Sigmoid colon (tissue), 7 donors: ENCODE data around the gene FLNB. TPM values are rescaled to one million over a fixed set of nuclear protein-coding genes. Genes with fewer than 3 reads are reported as not detected.
A peak's percentile ranks its signal among the peaks of the same experiment; 100 is the strongest.

ENCODE experiments used
- DNase-seq: peaks from one replicate; pipeline ENCODE4 v3.0.0-alpha.2; 2019
- H3K27ac ChIP-seq, 4 donors: fragments of 200-600 bp; sonication (generic); one replicate each; pipeline ENCODE4 v1.5.1; 2016 to 2019; ENCODE audit warnings: mild to moderate bottlenecking in 1 of 4
- H3K27me3 ChIP-seq, 3 donors: fragments of 200-600 bp; sonication (generic); one replicate each; pipeline ENCODE4 v1.5.1; 2019; ENCODE audit warnings: mild to moderate bottlenecking in 1 of 3
- H3K36me3 ChIP-seq, 4 donors: fragments of 200-600 bp; sonication (generic); one replicate each; pipeline ENCODE4 v1.5.1; 2016 to 2019
- H3K4me1 ChIP-seq, 4 donors: fragments of 200-600 bp; sonication (generic); one replicate each; pipeline ENCODE4 v1.5.1; 2017 to 2019
- H3K4me3 ChIP-seq, 4 donors: fragments of 200-600 bp; sonication (generic); one replicate each; pipeline ENCODE4 v1.5.1; 2017 to 2019; ENCODE audit warnings: mild to moderate bottlenecking in 2 of 4, moderate library complexity in 1 of 4
- H3K9me3 ChIP-seq, 4 donors: fragments of 200-600 bp in 3 of 4; sonication (generic) in 3 of 4; one replicate each; pipeline versions ENCODE4 v1.5.1 to v1.6.1; 2013 to 2019
- CTCF ChIP-seq, 4 experiments: fragments of 450-650 bp in 3 of 4; fragments of 200-600 bp in 1 of 4; IDR thresholded peaks; one replicate each; pipeline ENCODE4 v1.5.1; 2016 to 2019; ENCODE audit warnings: antibody characterized with exemption in 4 of 4, mild to moderate bottlenecking in 3 of 4, moderate library complexity in 2 of 4
- EP300 ChIP-seq, 4 donors: sonication (generic); formaldehyde crosslinking; IDR thresholded peaks; one replicate each; pipeline ENCODE4 v1.6.1; 2017; ENCODE audit warnings: antibody characterized with exemption in 4 of 4
- POLR2A ChIP-seq, 2 donors: fragments of 450-650 bp; IDR thresholded peaks; one replicate each; pipeline ENCODE4 v1.6.1; 2016; ENCODE audit warnings: antibody characterized with exemption in 2 of 2, mild to moderate bottlenecking in 2 of 2, moderate library complexity in 2 of 2
- POLR2AphosphoS5 ChIP-seq, 4 donors: sonication (generic); formaldehyde crosslinking; IDR thresholded peaks; one replicate each; pipeline ENCODE4 v1.6.1; 2017; ENCODE audit warnings: antibody characterized with exemption in 4 of 4
- WGBS, 2 donors: extraction: QIAGEN DNeasy Blood & Tissue Kit; methylation state at CpG; one replicate each; pipeline ENCODE4 v1.1.7; 2013; 5-methylcytosine and 5-hydroxymethylcytosine counted together
- intact Hi-C: fragments of 100-400 bp; cut with DNase I; formaldehyde crosslinking; loops from one replicate; pipeline ENCODE4 v1.15.1; 2023
- polyA plus RNA-seq, 3 donors: library from polyadenylated mRNA; stranded (reverse); fragments of 200-250 nt; gene quantifications; one replicate each; pipeline ENCODE4 v1.2.3, GENCODE V29; 2013
- total RNA-seq, 4 donors: library from RNA; depleted of rRNA; stranded (reverse); fragments of >200 nt; gene quantifications; one replicate each; pipeline ENCODE4 v1.1.0, GENCODE V29; 2016
- donor health status: healthy with polysubstance abuse.
- donor health status: Bipolar disorder and iron deficiency.
- donor health status: healthy.

FLNB gene
- total and polyA plus RNA-seq, 7 donors = 51.7 to 277 (median 109) TPM

GRCh38 chr3:58121183-58121582 is 113.0 kb downstream of the FLNB start:
- H3K4me3 ChIP-seq = no peak overlapping the region
- WGBS, 2 donors = 94 to 95% methylated on average over 11 of the region's 11 CpGs
- H3K9me3 ChIP-seq = no peaks in the 10 kb centered on the region
- no peak for TF ChIP-seq CTCF (IDR thresholded peaks at IDR 0.05)
- TF ChIP-seq EP300 (IDR thresholded peaks at IDR 0.05) = no peak
- no peak for TF ChIP-seq POLR2AphosphoS5 (IDR thresholded peaks at IDR 0.05)
- TF ChIP-seq POLR2A (IDR thresholded peaks at IDR 0.05) = no peak
- intact Hi-C loops = no loop called here
- peak overlapping the region in 3 of 4 donors; percentile 31 to 81 (median 79) for H3K27ac ChIP-seq
- H3K27me3 ChIP-seq = no peaks in the 10 kb centered on the region
- peaks cover 12 to 73% (median 52%) of the 10 kb centered on the region in 4 donors for H3K36me3 ChIP-seq
- DNase-seq = no peak
- peaks cover 0 to 48% (median 45%) of the 10 kb centered on the region in 4 donors for H3K4me1 ChIP-seq

- Histone ChIP-seq H3K9me3 (no peaks in the 10 kb centered on the region), H3K4me3 (no peak overlapping the region), H3K27ac (no peak overlapping the region), H3K36me3 (peaks cover 14 to 93% (median 56%) of the 10 kb centered on the region in 4 donors), H3K27me3 (no peaks in the 10 kb centered on the region), H3K4me1 (peaks cover 0 to 29% (median 26%) of the 10 kb centered on the region in 4 donors)
- no peak for DNase-seq
- intact Hi-C loops = no loop called here
- WGBS, 2 donors = 96 to 97% methylated on average over 41 of the region's 41 CpGs
- no peak for TF ChIP-seq POLR2AphosphoS5 (IDR thresholded peaks at IDR 0.05)
Observed at GRCh38 chr3:58122936-58123700, 114.9 kb downstream of the FLNB start.

GRCh38 chr3:58124387-58124786 is 116.2 kb downstream of the FLNB start:
- Histone ChIP-seq H3K27ac (peak overlapping the region in 1 of 4 donors; percentile 4), H3K4me1 (peaks cover 0 to 29% (median 22%) of the 10 kb centered on the region in 4 donors), H3K4me3 (no peak overlapping the region), H3K27me3 (no peaks in the 10 kb centered on the region), H3K9me3 (no peaks in the 10 kb centered on the region), H3K36me3 (peaks cover 18 to 85% (median 54%) of the 10 kb centered on the region in 4 donors)
- no peak for DNase-seq
- TF ChIP-seq CTCF (IDR thresholded peaks at IDR 0.05) (no peak), EP300 (IDR thresholded peaks at IDR 0.05) (no peak), POLR2A (IDR thresholded peaks at IDR 0.05) (no peak), POLR2AphosphoS5 (IDR thresholded peaks at IDR 0.05) (no peak)
- intact Hi-C loops = no loop called here
- 92 to 94% methylated on average over 8 of the region's 8 CpGs for WGBS, 2 donors

- TF ChIP-seq POLR2AphosphoS5 (IDR thresholded peaks at IDR 0.05) = peak in 2 of 4 donors; percentile 35
- no peak for TF ChIP-seq CTCF (IDR thresholded peaks at IDR 0.05)
- no peak for TF ChIP-seq EP300 (IDR thresholded peaks at IDR 0.05)
- intact Hi-C loops = no loop called here
- Histone ChIP-seq H3K9me3 (no peaks in the 10 kb centered on the region), H3K4me3 (no peak overlapping the region), H3K27ac (peak overlapping the region in 3 of 4 donors; percentile 39 to 66 (median 65)), H3K36me3 (peaks cover 26 to 83% (median 39%) of the 10 kb centered on the region in 4 donors), H3K27me3 (no peaks in the 10 kb centered on the region), H3K4me1 (peaks cover 0 to 22% (median 14%) of the 10 kb centered on the region in 4 donors)
- 80 to 85% methylated on average over 10 of the region's 10 CpGs for WGBS, 2 donors
- no peak for DNase-seq
Observed at GRCh38 chr3:58129041-58129770, 121.0 kb downstream of the FLNB start.

GRCh38 chr3:58130591-58130990 is 122.4 kb downstream of the FLNB start:
- DNase-seq = no peak
- Histone ChIP-seq H3K27me3 (no peaks in the 10 kb centered on the region), H3K36me3 (peaks cover 25 to 83% (median 38%) of the 10 kb centered on the region in 4 donors), H3K4me3 (no peak overlapping the region), H3K27ac (peak overlapping the region in 2 of 4 donors; percentile 65 to 66), H3K4me1 (peaks cover 0 to 27% (median 15%) of the 10 kb centered on the region in 4 donors), H3K9me3 (no peaks in the 10 kb centered on the region)
- intact Hi-C loops = no loop called here
- TF ChIP-seq CTCF (IDR thresholded peaks at IDR 0.05) = no peak
- no peak for TF ChIP-seq POLR2A (IDR thresholded peaks at IDR 0.05)
- no peak for TF ChIP-seq POLR2AphosphoS5 (IDR thresholded peaks at IDR 0.05)
- no peak for TF ChIP-seq EP300 (IDR thresholded peaks at IDR 0.05)
- WGBS, 2 donors = 94 to 95% methylated on average over 11 of the region's 11 CpGs
